KOPT-K1 (cell line): ENCODE data around the gene MAN2A1.
"Not testable (repeated sequence)": the region's sequence is repeated elsewhere in the genome, so short reads cannot be mapped to it uniquely, and the experiment has no call there.

Experiments used
- H3K27ac ChIP-seq: fragments of 200-600 bp; sonication (generic); 2 replicates; pipeline ENCODE4 v1.5.1; 2016; ENCODE audit warnings: antibody characterized with exemption, mild to moderate bottlenecking, low read depth, low read length; ENCODE audit not compliant: poor library complexity, severe bottlenecking
- H3K36me3 ChIP-seq: fragments of 200-600 bp; sonication (generic); 2 replicates; pipeline ENCODE4 v1.5.1; 2017; ENCODE audit warnings: antibody characterized with exemption, mild to moderate bottlenecking, low read length, moderate library complexity; ENCODE audit not compliant: insufficient read depth
- H3K9me3 ChIP-seq: fragments of 200-600 bp; sonication (generic); 2 replicates; pipeline ENCODE4 v1.5.1; 2017; ENCODE audit warnings: antibody characterized with exemption, low read length, mild to moderate bottlenecking; ENCODE audit not compliant: insufficient read depth, poor library complexity, severe bottlenecking

Gene MAN2A1

GRCh38 chr5:109832207-109833188 lies 142.8 kb downstream of the MAN2A1 start:
- Histone ChIP-seq H3K36me3 (peaks cover 71% of the 10 kb centered on the region), H3K9me3 (peaks cover 13% of the 10 kb centered on the region)
- H3K27ac ChIP-seq = not testable (repeated sequence)

GRCh38 chr5:109833946-109834345 lies 144.2 kb downstream of the MAN2A1 start:
- Histone ChIP-seq H3K36me3 (peaks cover 67% of the 10 kb centered on the region), H3K9me3 (peaks cover 13% of the 10 kb centered on the region), H3K27ac (no peak overlapping the region)

- peaks cover 63% of the 10 kb centered on the region for H3K36me3 ChIP-seq
- H3K27ac ChIP-seq = no peak overlapping the region
- peaks cover 6% of the 10 kb centered on the region for H3K9me3 ChIP-seq
Observed at GRCh38 chr5:109836280-109836679, 146.6 kb downstream of the MAN2A1 start.

DNA sequence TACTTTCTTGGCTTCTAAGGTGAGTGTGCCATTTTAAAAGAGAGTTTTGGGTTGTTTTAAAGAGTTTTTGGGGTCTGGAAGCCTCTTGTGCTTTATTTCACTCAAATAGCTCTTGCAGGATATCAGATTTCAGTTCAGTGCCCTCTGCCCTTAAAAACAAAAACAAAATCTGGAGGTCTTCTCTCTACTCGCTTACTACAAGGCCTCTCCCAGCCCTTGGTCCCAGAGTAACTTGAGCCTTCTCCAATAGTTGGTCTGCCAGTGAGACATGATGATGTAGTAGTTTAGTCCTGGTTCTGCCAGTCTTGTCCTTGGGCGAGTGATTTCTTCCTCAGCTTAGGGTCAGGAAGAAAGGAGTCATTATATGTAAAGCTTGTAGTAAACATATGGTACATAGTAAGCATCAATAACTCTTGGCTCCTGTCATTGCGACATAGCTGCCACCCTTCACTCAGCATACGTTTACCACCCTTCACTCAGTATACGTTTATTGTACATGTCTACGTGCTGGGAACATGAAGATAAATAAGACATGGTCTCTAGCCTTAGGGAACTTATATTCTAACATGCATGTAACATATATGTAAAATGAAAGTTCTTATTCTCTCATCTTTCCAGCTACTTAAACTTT lies 147.6 kb downstream of the MAN2A1 start:
- Histone ChIP-seq H3K36me3 (peaks cover 68% of the 10 kb centered on the region), H3K9me3 (peaks cover 5% of the 10 kb centered on the region), H3K27ac (no peak overlapping the region)

GRCh38 chr5:109838157-109838556 lies 148.4 kb downstream of the MAN2A1 start:
- Histone ChIP-seq H3K36me3 (peaks cover 76% of the 10 kb centered on the region), H3K27ac (no peak overlapping the region), H3K9me3 (no peaks in the 10 kb centered on the region)

GRCh38 chr5:109844148-109844547 lies 154.4 kb downstream of the MAN2A1 start:
- Histone ChIP-seq H3K9me3 (no peaks in the 10 kb centered on the region), H3K27ac (no peak overlapping the region), H3K36me3 (peaks cover 93% of the 10 kb centered on the region)

DNA sequence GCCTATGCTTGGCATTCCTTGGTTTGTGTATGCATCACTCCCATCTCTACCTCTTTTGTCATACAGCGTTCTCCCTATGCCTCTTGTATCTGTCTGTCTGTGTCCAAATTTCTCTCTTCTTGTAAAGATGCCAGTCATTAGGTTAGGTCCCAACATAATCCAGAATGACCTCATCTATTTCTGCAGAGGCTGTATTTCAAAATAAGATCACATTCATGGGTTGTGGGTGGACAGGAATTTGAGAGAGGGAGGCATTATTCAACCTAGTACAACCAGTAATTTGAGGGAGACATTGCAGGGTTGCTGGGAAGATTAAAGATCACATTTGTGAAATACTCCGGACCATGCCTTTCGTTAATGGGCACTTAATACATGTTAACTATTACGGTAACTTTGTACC lies 155.0 kb downstream of the MAN2A1 start:
- no peaks in the 10 kb centered on the region for H3K9me3 ChIP-seq
- H3K27ac ChIP-seq = no peak overlapping the region
- peaks cover 96% of the 10 kb centered on the region for H3K36me3 ChIP-seq

DNA sequence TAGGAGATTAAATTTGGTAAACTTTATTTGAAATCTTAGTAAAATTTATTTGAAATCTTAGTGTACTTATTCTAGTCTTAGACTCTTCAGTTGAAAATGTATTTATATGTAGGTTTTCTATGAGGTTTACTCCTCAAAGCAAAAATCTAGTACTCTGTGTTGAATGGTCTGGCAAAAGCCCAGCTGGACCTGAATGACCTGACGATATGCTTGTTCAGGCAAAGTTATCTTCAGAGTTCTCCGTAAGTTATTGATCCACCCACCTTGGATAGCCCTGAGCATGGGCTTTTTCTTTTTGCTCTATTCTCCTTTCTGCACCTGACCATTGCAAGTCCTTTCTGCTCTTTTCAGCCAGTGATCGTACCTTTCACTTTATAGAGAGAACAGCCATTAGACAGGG lies 158.4 kb downstream of the MAN2A1 start:
- Histone ChIP-seq H3K36me3 (peaks cover 98% of the 10 kb centered on the region), H3K27ac (no peak overlapping the region), H3K9me3 (no peaks in the 10 kb centered on the region)

- no peaks in the 10 kb centered on the region for H3K9me3 ChIP-seq
- peaks cover 100% of the 10 kb centered on the region for H3K36me3 ChIP-seq
- peak overlapping the region; percentile 50 for H3K27ac ChIP-seq
Observed at GRCh38 chr5:109849478-109850088, 159.9 kb downstream of the MAN2A1 start.

- H3K27ac ChIP-seq = no peak overlapping the region
- H3K36me3 ChIP-seq = peaks cover 97% of the 10 kb centered on the region
- no peaks in the 10 kb centered on the region for H3K9me3 ChIP-seq
Observed at GRCh38 chr5:109852371-109853155, 162.8 kb downstream of the MAN2A1 start.

DNA sequence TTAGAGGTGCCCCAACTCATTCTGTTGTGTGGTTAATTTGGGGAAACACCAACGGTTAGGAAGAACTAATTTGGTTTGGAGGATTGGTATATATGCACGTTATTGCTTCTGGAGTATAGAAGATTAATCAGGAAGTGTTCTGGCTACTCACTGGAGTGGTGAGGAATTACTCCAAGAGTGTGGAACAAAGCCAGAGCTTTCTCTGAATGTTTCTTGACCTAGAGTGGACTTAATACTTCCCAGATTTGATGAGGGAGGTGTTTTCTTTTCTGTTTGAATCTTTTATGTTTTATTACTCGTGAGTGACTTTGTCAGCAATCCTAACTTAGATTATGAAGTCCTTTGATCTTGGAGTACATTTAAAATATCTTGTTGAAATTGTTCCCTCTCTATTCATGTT lies 163.7 kb downstream of the MAN2A1 start:
- Histone ChIP-seq H3K27ac (no peak overlapping the region), H3K36me3 (peaks cover 97% of the 10 kb centered on the region), H3K9me3 (no peaks in the 10 kb centered on the region)

GRCh38 chr5:109855056-109855455 lies 165.3 kb downstream of the MAN2A1 start:
- Histone ChIP-seq H3K9me3 (no peaks in the 10 kb centered on the region), H3K27ac (no peak overlapping the region), H3K36me3 (peaks cover 95% of the 10 kb centered on the region)

DNA sequence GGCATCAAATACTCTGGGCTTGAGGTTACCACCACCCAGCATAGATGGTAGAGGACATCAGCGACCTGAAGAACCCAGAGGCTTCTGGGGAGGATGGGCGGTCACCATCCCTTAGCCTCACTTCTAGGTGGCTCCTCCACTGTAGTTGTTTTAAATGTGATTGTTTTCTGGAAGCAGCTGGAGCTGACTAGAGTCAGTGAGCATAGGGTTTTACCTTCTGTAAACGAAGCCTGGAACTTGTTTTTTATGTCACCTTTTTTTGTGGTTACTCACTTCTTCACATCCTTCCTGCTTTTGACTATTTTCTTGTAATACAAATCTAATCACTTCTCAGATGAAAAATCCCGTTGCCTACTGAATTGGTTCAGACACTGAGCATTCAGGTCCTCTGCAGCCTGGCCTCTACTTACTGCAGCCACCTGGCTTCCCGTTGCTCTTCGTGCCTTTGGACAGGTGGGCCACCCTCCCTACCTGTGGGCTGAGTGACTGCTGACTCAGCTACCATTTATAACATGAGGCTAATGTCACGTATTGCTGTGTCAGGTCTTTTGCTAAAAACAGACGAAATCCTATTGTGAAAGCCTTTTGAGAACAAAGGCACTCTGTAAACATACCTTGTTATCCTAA lies 167.8 kb downstream of the MAN2A1 start:
- Histone ChIP-seq H3K36me3 (peaks cover 95% of the 10 kb centered on the region), H3K9me3 (no peaks in the 10 kb centered on the region), H3K27ac (peak overlapping the region; percentile 41)

GRCh38 chr5:109859537-109859936 lies 169.8 kb downstream of the MAN2A1 start:
- Histone ChIP-seq H3K36me3 (peaks cover 95% of the 10 kb centered on the region), H3K9me3 (no peaks in the 10 kb centered on the region), H3K27ac (no peak overlapping the region)
